HepG2 (cell line): ENCODE data around the gene NPPC. TPM values are rescaled to one million over a fixed set of nuclear protein-coding genes. Genes with fewer than 3 reads are reported as not detected.
A peak's percentile ranks its signal among the peaks of the same experiment; 100 is the strongest.

ENCODE experiments used
- ATAC-seq: fragments of 200-7000 bp; cut with Tn5 transposase; 3 replicates; pipeline ENCODE4 v1.9.1; 2020; ENCODE audit warnings: mild to moderate bottlenecking, moderate library complexity
- BruUV-seq: library from RNA; stranded (reverse); fragments of 400-500 nt; replicated peaks from 2 replicates; lab custom pipeline; 2021; lab: Mats Ljungman, UMichigan
- CTCF ChIA-PET: fragments of 300-600 bp; formaldehyde crosslinking; extraction: SDS; loops from one replicate; lab custom pipeline; 2021; ENCODE audit warnings: low total read pairs, inconsistent platforms, low intra/inter-chr PET ratio; lab: Yijun Ruan, JAX
- POLR2A ChIA-PET: fragments of 350-600 bp; sonication (Branson Sonifier 250); formaldehyde crosslinking; loops from one replicate; lab custom pipeline; 2020; ENCODE audit warnings: antibody characterized with exemption, inconsistent platforms; lab: Yijun Ruan, JAX
- DNase-seq: peaks from one replicate; pipeline ENCODE4 v3.0.0-alpha.2; 2015; ENCODE audit warnings: low spot score
- FAIRE-seq: peaks from 3 replicates; lab custom pipeline; 2011; peaks lifted over from hg19 to GRCh38; lab: Jason Lieb, UNC
- H2AFZ ChIP-seq: one replicate; pipeline ENCODE4 v1.6.1; 2011; ENCODE audit warnings: low read length, inconsistent platforms
- H3K27ac ChIP-seq: fragments of 300-600 bp; 3 replicates; pipeline ENCODE4 v1.8.0; 2011; ENCODE audit warnings: mixed run types, mild to moderate bottlenecking, mixed read lengths, low read length, inconsistent platforms; ENCODE audit not compliant: insufficient read depth; ENCODE audit errors: extremely low read length
- H3K27me3 ChIP-seq, 2 experiments: fragments of 200-600 bp in 1 of 2; 2 replicates in 1 of 2; 3 replicates in 1 of 2; pipeline versions ENCODE4 v1.6.0 to v1.8.0; 2011; ENCODE audit warnings: low read length in 2 of 2, mild to moderate bottlenecking in 2 of 2, moderate library complexity in 2 of 2, inconsistent platforms in 1 of 2; ENCODE audit not compliant: insufficient read depth in 2 of 2, control insufficient read depth in 1 of 2
- H3K36me3 ChIP-seq, 2 experiments: fragments of 200-600 bp in 1 of 2; replicated peaks in 1 of 2; 2 replicates in 1 of 2; 3 replicates in 1 of 2; pipeline versions ENCODE4 v1.5.1 to v1.8.0; 2011; ENCODE audit warnings: low read length in 2 of 2, inconsistent platforms in 1 of 2; ENCODE audit not compliant: insufficient read depth in 2 of 2, control insufficient read depth in 1 of 2
- H3K4me1 ChIP-seq: 2 replicates; pipeline ENCODE4 v1.5.1; 2012; ENCODE audit warnings: low read length, inconsistent platforms; ENCODE audit not compliant: insufficient read depth
- H3K4me2 ChIP-seq: 2 replicates; pipeline ENCODE4 v1.6.0; 2011; ENCODE audit warnings: low read depth, low read length, inconsistent platforms
- H3K4me3 ChIP-seq, 3 experiments: fragments of 200-600 bp in 1 of 3; sonication (generic), shearing (Covaris generic) in 1 of 3; replicated peaks in 1 of 3; 2 replicates each; pipeline ENCODE4 v1.5.1; 2011 to 2016; ENCODE audit warnings: low read length in 3 of 3, inconsistent platforms in 2 of 3, low read depth in 2 of 3, mild to moderate bottlenecking in 2 of 3, control low read depth in 1 of 3, mixed read lengths in 1 of 3; ENCODE audit not compliant: insufficient read depth in 1 of 3
- H3K79me2 ChIP-seq: one replicate; pipeline ENCODE4 v1.6.1; 2011; ENCODE audit warnings: low read length, inconsistent platforms; ENCODE audit not compliant: insufficient read depth
- H3K9ac ChIP-seq: 2 replicates; pipeline ENCODE4 v1.6.0; 2011; ENCODE audit warnings: mild to moderate bottlenecking, low read depth, low read length, inconsistent platforms; ENCODE audit not compliant: insufficient read depth
- H3K9me3 ChIP-seq: 2 replicates; pipeline ENCODE4 v1.5.1; 2012; ENCODE audit warnings: mild to moderate bottlenecking, low read length
- H4K20me1 ChIP-seq: 2 replicates; pipeline ENCODE4 v1.6.0; 2011; ENCODE audit warnings: inconsistent platforms, mild to moderate bottlenecking, low read length, moderate library complexity; ENCODE audit not compliant: insufficient read depth
- ATF7-NPFF ChIP-seq: sonication (generic); formaldehyde crosslinking; IDR thresholded peaks from 2 replicates; pipeline ENCODE4 v1.8.1; 2023; ENCODE audit warnings: mild to moderate bottlenecking, low read depth, missing genetic modification reagents, moderate library complexity
- BRD4 ChIP-seq: sonication (generic); formaldehyde crosslinking; IDR thresholded peaks from 2 replicates; pipeline ENCODE4 v1.4.0; 2020; ENCODE audit warnings: missing genetic modification reagents
- HNF4A ChIP-seq: sonication (generic); formaldehyde crosslinking; IDR thresholded peaks from 2 replicates; pipeline ENCODE4 v1.4.0; 2020; ENCODE audit warnings: missing genetic modification reagents
- KDM2A ChIP-seq: sonication (generic); formaldehyde crosslinking; IDR thresholded peaks from 2 replicates; pipeline ENCODE4 v1.4.0; 2020; ENCODE audit warnings: low read depth, missing genetic modification reagents, borderline replicate concordance
- NCOA5 ChIP-seq: sonication (generic); formaldehyde crosslinking; IDR thresholded peaks from 2 replicates; pipeline ENCODE4 v1.4.0; 2020; ENCODE audit warnings: missing genetic modification reagents
- NR2F1 ChIP-seq, 2 experiments: fragments of 450-650 bp in 1 of 2; formaldehyde crosslinking in 1 of 2; IDR thresholded peaks; 2 replicates each; pipeline versions ENCODE4 v1.5.0 to v1.6.1; 2016 to 2020; ENCODE audit warnings: mild to moderate bottlenecking in 1 of 2, missing compliant biosample characterization in 1 of 2, missing genetic modification reagents in 1 of 2, moderate library complexity in 1 of 2
- NR2F2 ChIP-seq: IDR thresholded peaks from 2 replicates; pipeline ENCODE4 v1.6.1; 2012; ENCODE audit warnings: low read depth, inconsistent platforms, borderline replicate concordance
- SP140L ChIP-seq: sonication (generic); formaldehyde crosslinking; IDR thresholded peaks from 2 replicates; pipeline ENCODE4 v1.4.0; 2020; ENCODE audit warnings: missing genetic modification reagents, borderline replicate concordance
- ZC3H4 ChIP-seq: sonication (generic); formaldehyde crosslinking; IDR thresholded peaks from 2 replicates; pipeline ENCODE4 v1.4.0; 2020; ENCODE audit warnings: missing genetic modification reagents, borderline replicate concordance
- ZMYM4 ChIP-seq: sonication (generic); formaldehyde crosslinking; IDR thresholded peaks from 2 replicates; pipeline ENCODE4 v1.8.1; 2023; ENCODE audit warnings: mild to moderate bottlenecking, missing genetic modification reagents
- ZNF234 ChIP-seq: sonication (generic); formaldehyde crosslinking; conservative IDR thresholded peaks from 2 replicates; pipeline ENCODE4 v1.5.1; 2020; ENCODE audit warnings: mild to moderate bottlenecking, missing genetic modification reagents
- ZNF839 ChIP-seq: sonication (generic); formaldehyde crosslinking; IDR thresholded peaks from 2 replicates; pipeline ENCODE4 v1.4.0; 2020; ENCODE audit warnings: missing genetic modification reagents, mild to moderate bottlenecking, borderline replicate concordance
- ZNF891 ChIP-seq: sonication (generic); formaldehyde crosslinking; IDR thresholded peaks from 2 replicates; pipeline ENCODE4 v1.5.0; 2020; ENCODE audit warnings: mild to moderate bottlenecking, missing genetic modification reagents
- WGBS: methylation state at CpG from one replicate; pipeline ENCODE4 v1.1.6; 2017; ENCODE audit warnings: low lambda C conversion rate; 5-methylcytosine and 5-hydroxymethylcytosine counted together
- in situ Hi-C: cut with HindIII; loops from 2 replicates; pipeline ENCODE4 v1.10.0; 2017; ENCODE audit warnings: low pct_unique_long_range_greater_than_20kb; ENCODE audit not compliant: extremely low pct_ligation_motif_present
- intact Hi-C: fragments of 100-400 bp; cut with micrococcal nuclease; formaldehyde crosslinking; loops from one replicate; pipeline ENCODE4 v1.10.0; 2022; ENCODE audit not compliant: unreplicated experiment
- polyA plus RNA-seq, 8 experiments: library from polyadenylated mRNA; depleted of rRNA in 3 of 8; stranded (reverse) in 7 of 8; unstranded in 1 of 8; fragments of >200 nt; fragmentation: Illumina TruSeq in 4 of 8; extraction: Trizol in 4 of 8; gene quantifications; 2 replicates each; pipeline versions ENCODE4 v1.2.1 to v1.2.3, GENCODE V29; 2011 to 2016; ENCODE audit warnings: low read depth in 4 of 8, missing spikeins in 1 of 8, mixed read lengths in 1 of 8; ENCODE audit not compliant: insufficient read depth in 1 of 8
- total RNA-seq, 5 experiments: library from RNA; depleted of rRNA; stranded (reverse); fragments of >200 nt; fragmentation: Illumina TruSeq; extraction: Trizol; gene quantifications; 2 replicates each; pipeline ENCODE4 v1.2.3, GENCODE V29; 2016; ENCODE audit warnings: low read depth in 1 of 5
- TF ChIP-seq, protein P1 (sequence below): IDR thresholded peaks from 2 replicates; pipeline ENCODE4 v1.6.1; 2012; ENCODE audit warnings: inconsistent platforms
- TF ChIP-seq, protein P2 (sequence below): sonication (generic); formaldehyde crosslinking; IDR thresholded peaks from 2 replicates; pipeline ENCODE4 v1.5.0; 2020; ENCODE audit warnings: missing genetic modification reagents
- TF ChIP-seq, protein P3 (sequence below): sonication (generic); formaldehyde crosslinking; IDR thresholded peaks from 2 replicates; pipeline ENCODE4 v1.5.0; 2020; ENCODE audit warnings: mild to moderate bottlenecking, missing genetic modification reagents
- TF ChIP-seq, protein P4 (sequence below): sonication (generic); formaldehyde crosslinking; IDR thresholded peaks from 2 replicates; pipeline ENCODE4 v1.5.0; 2020; ENCODE audit warnings: mild to moderate bottlenecking, missing genetic modification reagents, moderate library complexity

Gene NPPC
- total and polyA plus RNA-seq, 2 of the 13 experiments (the other 11 are each of a cell fraction or from before 2014, with no cell fraction given): 0.11 TPM; not detected in 1

GRCh38 chr2:231926761-231927565 is 767 bp upstream of the NPPC start:
- no peaks in the 10 kb centered on the region; the same call in 1 of the 2 replicates for H4K20me1 ChIP-seq
- ATAC-seq (no peak), DNase-seq (no peak), FAIRE-seq (no peak)
- H3K79me2 ChIP-seq: no peaks in the 10 kb centered on the region
- BruUV-seq: no TSS peak
- intact Hi-C loops (loop anchor here (5.0 kb wide), 1 partner anchor 35 kb away; the partner anchor contains the start of gene DIS3L2), in situ Hi-C loops (loop anchor here (10.0 kb wide), 1 partner anchor 218 kb away; no protein-coding TSS in a partner anchor)
- H3K9ac ChIP-seq: no peak overlapping the region
- H3K27ac ChIP-seq: no peak overlapping the region
- H3K9me3 ChIP-seq: no peaks in the 10 kb centered on the region
- ChIA-PET CTCF (interaction anchor here (3.1 kb wide), 1 partner anchor 215 kb away, joined by 25 read pairs; no protein-coding TSS in a partner anchor), POLR2A (interaction anchor here (0.6 kb wide), 1 partner anchor 510 kb away, joined by 3 read pairs; no protein-coding TSS in a partner anchor)
- H3K36me3 ChIP-seq: no peaks in the 10 kb centered on the region
- peak overlapping the region; percentile 41 to 75 (median 58); a peak in 4 of 6 replicates for H3K4me3 ChIP-seq
- peaks cover 23 to 97% of the 10 kb centered on the region in 2 experiments; a peak in 4 of 5 replicates for H3K27me3 ChIP-seq
- peak overlapping the region; percentile 71 for H3K4me2 ChIP-seq
- WGBS: 38% methylated on average over 43 of the region's 51 CpGs
- peaks cover 44% of the 10 kb centered on the region for H3K4me1 ChIP-seq
- no peak overlapping the region for H2AFZ ChIP-seq
- no peak for TF ChIP-seq ZMYM4 (CRISPR knock-in tag)
- TF ChIP-seq, protein P1, sequence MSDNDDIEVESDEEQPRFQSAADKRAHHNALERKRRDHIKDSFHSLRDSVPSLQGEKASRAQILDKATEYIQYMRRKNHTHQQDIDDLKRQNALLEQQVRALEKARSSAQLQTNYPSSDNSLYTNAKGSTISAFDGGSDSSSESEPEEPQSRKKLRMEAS: no peak
- no peak for TF ChIP-seq NR2F1 (CRISPR knock-in tag; IDR thresholded peaks at IDR 0.05)
- TF ChIP-seq HNF4A: no peak
- no peak for TF ChIP-seq NCOA5
- TF ChIP-seq, protein P2, sequence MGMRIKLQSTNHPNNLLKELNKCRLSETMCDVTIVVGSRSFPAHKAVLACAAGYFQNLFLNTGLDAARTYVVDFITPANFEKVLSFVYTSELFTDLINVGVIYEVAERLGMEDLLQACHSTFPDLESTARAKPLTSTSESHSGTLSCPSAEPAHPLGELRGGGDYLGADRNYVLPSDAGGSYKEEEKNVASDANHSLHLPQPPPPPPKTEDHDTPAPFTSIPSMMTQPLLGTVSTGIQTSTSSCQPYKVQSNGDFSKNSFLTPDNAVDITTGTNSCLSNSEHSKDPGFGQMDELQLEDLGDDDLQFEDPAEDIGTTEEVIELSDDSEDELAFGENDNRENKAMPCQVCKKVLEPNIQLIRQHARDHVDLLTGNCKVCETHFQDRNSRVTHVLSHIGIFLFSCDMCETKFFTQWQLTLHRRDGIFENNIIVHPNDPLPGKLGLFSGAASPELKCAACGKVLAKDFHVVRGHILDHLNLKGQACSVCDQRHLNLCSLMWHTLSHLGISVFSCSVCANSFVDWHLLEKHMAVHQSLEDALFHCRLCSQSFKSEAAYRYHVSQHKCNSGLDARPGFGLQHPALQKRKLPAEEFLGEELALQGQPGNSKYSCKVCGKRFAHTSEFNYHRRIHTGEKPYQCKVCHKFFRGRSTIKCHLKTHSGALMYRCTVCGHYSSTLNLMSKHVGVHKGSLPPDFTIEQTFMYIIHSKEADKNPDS (CRISPR knock-in tag): 0 out of 2 replicates have a peak, but pooled peaks have one; percentile 27
- TF ChIP-seq, protein P3, sequence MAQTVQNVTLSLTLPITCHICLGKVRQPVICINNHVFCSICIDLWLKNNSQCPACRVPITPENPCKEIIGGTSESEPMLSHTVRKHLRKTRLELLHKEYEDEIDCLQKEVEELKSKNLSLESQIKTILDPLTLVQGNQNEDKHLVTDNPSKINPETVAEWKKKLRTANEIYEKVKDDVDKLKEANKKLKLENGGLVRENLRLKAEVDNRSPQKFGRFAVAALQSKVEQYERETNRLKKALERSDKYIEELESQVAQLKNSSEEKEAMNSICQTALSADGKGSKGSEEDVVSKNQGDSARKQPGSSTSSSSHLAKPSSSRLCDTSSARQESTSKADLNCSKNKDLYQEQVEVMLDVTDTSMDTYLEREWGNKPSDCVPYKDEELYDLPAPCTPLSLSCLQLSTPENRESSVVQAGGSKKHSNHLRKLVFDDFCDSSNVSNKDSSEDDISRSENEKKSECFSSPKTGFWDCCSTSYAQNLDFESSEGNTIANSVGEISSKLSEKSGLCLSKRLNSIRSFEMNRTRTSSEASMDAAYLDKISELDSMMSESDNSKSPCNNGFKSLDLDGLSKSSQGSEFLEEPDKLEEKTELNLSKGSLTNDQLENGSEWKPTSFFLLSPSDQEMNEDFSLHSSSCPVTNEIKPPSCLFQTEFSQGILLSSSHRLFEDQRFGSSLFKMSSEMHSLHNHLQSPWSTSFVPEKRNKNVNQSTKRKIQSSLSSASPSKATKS: no peak
- TF ChIP-seq ATF7-NPFF: no peak
- no peak for TF ChIP-seq BRD4
- TF ChIP-seq ZNF891 (CRISPR knock-in tag): peak; percentile 42; the same call in 1 of the 2 replicates
- TF ChIP-seq ZNF839 (CRISPR knock-in tag): no peak
- TF ChIP-seq ZC3H4 (CRISPR knock-in tag): no peak
- TF ChIP-seq KDM2A (CRISPR knock-in tag): 0 out of 2 replicates have a peak, but pooled peaks have one; percentile 10
- TF ChIP-seq ZNF234: 0 out of 2 replicates have a peak, but pooled peaks have one; percentile 18
- no peak for TF ChIP-seq NR2F2
- TF ChIP-seq, protein P4, sequence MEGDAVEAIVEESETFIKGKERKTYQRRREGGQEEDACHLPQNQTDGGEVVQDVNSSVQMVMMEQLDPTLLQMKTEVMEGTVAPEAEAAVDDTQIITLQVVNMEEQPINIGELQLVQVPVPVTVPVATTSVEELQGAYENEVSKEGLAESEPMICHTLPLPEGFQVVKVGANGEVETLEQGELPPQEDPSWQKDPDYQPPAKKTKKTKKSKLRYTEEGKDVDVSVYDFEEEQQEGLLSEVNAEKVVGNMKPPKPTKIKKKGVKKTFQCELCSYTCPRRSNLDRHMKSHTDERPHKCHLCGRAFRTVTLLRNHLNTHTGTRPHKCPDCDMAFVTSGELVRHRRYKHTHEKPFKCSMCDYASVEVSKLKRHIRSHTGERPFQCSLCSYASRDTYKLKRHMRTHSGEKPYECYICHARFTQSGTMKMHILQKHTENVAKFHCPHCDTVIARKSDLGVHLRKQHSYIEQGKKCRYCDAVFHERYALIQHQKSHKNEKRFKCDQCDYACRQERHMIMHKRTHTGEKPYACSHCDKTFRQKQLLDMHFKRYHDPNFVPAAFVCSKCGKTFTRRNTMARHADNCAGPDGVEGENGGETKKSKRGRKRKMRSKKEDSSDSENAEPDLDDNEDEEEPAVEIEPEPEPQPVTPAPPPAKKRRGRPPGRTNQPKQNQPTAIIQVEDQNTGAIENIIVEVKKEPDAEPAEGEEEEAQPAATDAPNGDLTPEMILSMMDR: peak; percentile 33
- TF ChIP-seq SP140L (CRISPR knock-in tag): no peak
